Measurements from ENCODE around the gene TCFL5. TPM values are rescaled to one million over a fixed set of nuclear protein-coding genes. Genes with fewer than 3 reads are reported as not detected.

The TCFL5 gene
- total RNA-seq, 1 donor: 23.7 TPM

GRCh38 chr20:62791301-62792181 is 70.1 kb downstream of the TCFL5 start:
- TF ChIP-seq CTCF (IDR thresholded peaks at IDR 0.05; ENCODE audit: insufficient read depth, low read length): peak; percentile 93
- DNase-seq (ENCODE audit: low read depth): peak; percentile 94

More at GRCh38 chr20:62791301-62792181, 70.1 kb downstream of the TCFL5 start:
- H3K4me3 ChIP-seq (ENCODE audit: low read depth, low read length): no peak overlapping the region

Small RNA genes within 50 kb of the gene (small RNA-seq; reads per million reads assigned to genes)
- not detected for gene DPH3P1

Other genes with a start within 250 kb of the TCFL5 start
- 0.72 and 0.90 TPM in 2 replicates for gene SLCO4A1, start 219.3 kb downstream of the TCFL5 start, total RNA-seq (ENCODE audit: low replicate concordance)
- gene NTSR1, start 153.0 kb downstream of the TCFL5 start, total RNA-seq (ENCODE audit: low replicate concordance): 8.0 TPM in 1 of 2 replicates, not detected in the other
- gene MRGBP, start 65.3 kb downstream of the TCFL5 start, total RNA-seq (ENCODE audit: low replicate concordance): 16.8 and 21.7 TPM in 2 replicates
- 31.0 and 46.4 TPM in 2 replicates for gene OGFR, start 57.0 kb downstream of the TCFL5 start, total RNA-seq (ENCODE audit: low replicate concordance)
- gene COL9A3, start 44.8 kb downstream of the TCFL5 start, total RNA-seq (ENCODE audit: low replicate concordance): 0.36 and 0.98 TPM in 2 replicates
- gene DIDO1, start 64.7 kb upstream of the TCFL5 start, total RNA-seq (ENCODE audit: low replicate concordance): 48.4 TPM in 2 replicates
- gene GID8, start 76.3 kb upstream of the TCFL5 start, total RNA-seq (ENCODE audit: low replicate concordance): 27.7 and 35.4 TPM in 2 replicates
- gene SLC17A9, start 90.9 kb upstream of the TCFL5 start, total RNA-seq (ENCODE audit: low replicate concordance): 0.41 and 2.0 TPM in 2 replicates
- gene BHLHE23, start 145.1 kb upstream of the TCFL5 start, total RNA-seq (ENCODE audit: low replicate concordance): not detected in 2 replicates

All from fibroblast of the aortic adventitia (primary cell).